ENCODE data around the gene XPR1. TPM values are rescaled to one million over a fixed set of nuclear protein-coding genes. Genes with fewer than 3 reads are reported as not detected.

Gene XPR1
- total and polyA plus RNA-seq, 10 of the 15 experiments (the other 5 are each of a cell fraction or from before 2014, with no cell fraction given): 1.1 to 33.9 (median 11.3) TPM

GRCh38 chr1:180632326-180633056 is 669 bp downstream of the XPR1 start (continued):
- TF ChIP-seq ELK1 (IDR thresholded peaks at IDR 0.05; ENCODE audit: low read depth, low read length) (no peak), SREBF1 (IDR thresholded peaks at IDR 0.05; ENCODE audit: low read length) (no peak), SUPT20H (IDR thresholded peaks at IDR 0.05; ENCODE audit: borderline replicate concordance, control insufficient read depth, low read depth, low read length) (no peak), POLR2AphosphoS5 (IDR thresholded peaks at IDR 0.05; ENCODE audit: low read length) (no peak), MTA3 (IDR thresholded peaks at IDR 0.05; ENCODE audit: borderline replicate concordance, low read length) (no peak), EZH2 (IDR thresholded peaks at IDR 0.05; ENCODE audit: borderline replicate concordance, control insufficient read depth, low read depth, low read length) (no peak), RB1 (IDR thresholded peaks at IDR 0.05; ENCODE audit: borderline replicate concordance) (peak; percentile 58; the same call in 1 of the 2 replicates), MEF2B (IDR thresholded peaks at IDR 0.05; ENCODE audit: partially characterized antibody, poor library complexity, severe bottlenecking) (no peak), BMI1 (IDR thresholded peaks at IDR 0.05; ENCODE audit: borderline replicate concordance) (no peak), SP1 (IDR thresholded peaks at IDR 0.05; ENCODE audit: low read depth, low read length) (no peak), ZNF207 (IDR thresholded peaks at IDR 0.05; ENCODE audit: borderline replicate concordance) (no peak; the same call in 1 of the 2 replicates)
